ENCODE results near the gene RPS8. TPM values are rescaled to one million over a fixed set of nuclear protein-coding genes. Genes with fewer than 3 reads are reported as not detected.

RPS8 gene
- total RNA-seq, 1 donor from 2014 or later: 4,281 TPM

- Histone ChIP-seq H3K4me3 (no peak overlapping the region), H3K4me2 (no peak overlapping the region), H3K9me3 (ENCODE audit: low read depth) (no peaks in the 10 kb centered on the region), H3F3A (ENCODE audit: low read depth) (no peaks in the 10 kb centered on the region), H4K20me1 (ENCODE audit: low read depth) (no peaks in the 10 kb centered on the region), H3K4me1 (peaks cover 9% of the 10 kb centered on the region), H2AFZ (replicated peaks) (no peak overlapping the region), H3K27me3 (no peaks in the 10 kb centered on the region), H3K9ac (no peak overlapping the region), H3K36me3 (no peaks in the 10 kb centered on the region), H3K79me2 (ENCODE audit: low read depth) (no peaks in the 10 kb centered on the region), H3K27ac (no peak overlapping the region)
- Mint-ChIP-seq H3K27ac (no peak overlapping the region), H3K4me3 (no peak overlapping the region), H3K4me1 (peaks cover 3% of the 10 kb centered on the region), H3K36me3 (no peaks in the 10 kb centered on the region), H3K9me3 (no peaks in the 10 kb centered on the region), H3K27me3 (ENCODE audit: insufficient read depth, low read depth) (peaks cover 7% of the 10 kb centered on the region)
- DNase-seq (ENCODE audit: low spot score): no peak
- no peak for TF ChIP-seq EZH2phosphoT487 (IDR thresholded peaks at IDR 0.05)
- TF ChIP-seq CTCF (IDR thresholded peaks at IDR 0.05): peak; percentile 35
- no peak for TF ChIP-seq EZH2 (IDR thresholded peaks at IDR 0.05)
Observed at GRCh38 chr1:44827197-44828002, 52.1 kb downstream of the RPS8 start.

- no peak overlapping the region for H3K27ac Mint-ChIP-seq
Observed at GRCh38 chr1:44828003-44828651, 52.8 kb downstream of the RPS8 start.

More at GRCh38 chr1:44828003-44828651, 52.8 kb downstream of the RPS8 start:
- no peaks in the 10 kb centered on the region for H3K27me3 ChIP-seq
- H3K4me1 Mint-ChIP-seq: peaks cover 3% of the 10 kb centered on the region
- H3K27ac ChIP-seq: no peak overlapping the region
- no peak overlapping the region for H3K9ac ChIP-seq
- no peak overlapping the region for H3K4me2 ChIP-seq
- no peak for DNase-seq (ENCODE audit: low spot score)
- H3K4me3 Mint-ChIP-seq: no peak overlapping the region
- H4K20me1 ChIP-seq (ENCODE audit: low read depth): no peaks in the 10 kb centered on the region
- H3K9me3 ChIP-seq (ENCODE audit: low read depth): no peaks in the 10 kb centered on the region
- H3K4me1 ChIP-seq: peaks cover 9% of the 10 kb centered on the region
- H3K36me3 Mint-ChIP-seq: no peaks in the 10 kb centered on the region
- H3K79me2 ChIP-seq (ENCODE audit: low read depth): no peaks in the 10 kb centered on the region
- no peak overlapping the region for H2AFZ ChIP-seq (replicated peaks)
- TF ChIP-seq EZH2 (IDR thresholded peaks at IDR 0.05): no peak
- no peak for TF ChIP-seq CTCF (IDR thresholded peaks at IDR 0.05)
- no peak for TF ChIP-seq EZH2phosphoT487 (IDR thresholded peaks at IDR 0.05)
- no peaks in the 10 kb centered on the region for H3F3A ChIP-seq (ENCODE audit: low read depth)
- peaks cover 7% of the 10 kb centered on the region for H3K27me3 Mint-ChIP-seq (ENCODE audit: insufficient read depth, low read depth)
- H3K4me3 ChIP-seq: no peak overlapping the region
- no peaks in the 10 kb centered on the region for H3K9me3 Mint-ChIP-seq
- H3K36me3 ChIP-seq: no peaks in the 10 kb centered on the region

Small RNA genes lying within 50 kb of the gene (small RNA-seq; reads per million reads assigned to genes)
- gene RNU5D-1 (114 reads per million, percentile 98 among the genes with 10 or more reads in this experiment), gene SNORD38A (74.7 reads per million, percentile 98 among the genes with 10 or more reads in this experiment), gene SNORD38B (not detected), gene SNORD46 (2,558 reads per million, percentile 100 among the genes with 10 or more reads in this experiment), gene SNORD55 (not detected)

Other genes starting within 250 kb of the RPS8 start
- 5.0 and 6.7 TPM in 2 replicates for gene TMEM53, start 101.1 kb upstream of the RPS8 start, total RNA-seq (ENCODE audit: low replicate concordance)
- 3.6 and 11.4 TPM in 2 replicates for gene ARMH1, start 100.8 kb upstream of the RPS8 start, total RNA-seq (ENCODE audit: low replicate concordance)
- not detected in 2 replicates for gene RNU5D-1, start 44.4 kb upstream of the RPS8 start, total RNA-seq (ENCODE audit: low replicate concordance)
- 130 and 133 TPM in 2 replicates for gene KIF2C, start 35.7 kb upstream of the RPS8 start, total RNA-seq (ENCODE audit: low replicate concordance)
- gene BEST4, start 12.6 kb downstream of the RPS8 start, total RNA-seq (ENCODE audit: low replicate concordance): 0.65 and 0.84 TPM in 2 replicates
- 2.2 and 6.6 TPM in 2 replicates for gene PLK3, start 24.8 kb downstream of the RPS8 start, total RNA-seq (ENCODE audit: low replicate concordance)
- not detected in 2 replicates for gene DYNLT4, start 31.8 kb downstream of the RPS8 start, total RNA-seq (ENCODE audit: low replicate concordance)
- 1.4 and 1.7 TPM in 2 replicates for gene BTBD19, start 33.0 kb downstream of the RPS8 start, total RNA-seq (ENCODE audit: low replicate concordance)
- 0.09 TPM in 1 of 2 replicates, not detected in the other for gene PTCH2, start 67.7 kb downstream of the RPS8 start, total RNA-seq (ENCODE audit: low replicate concordance)
- 29.1 and 33.7 TPM in 2 replicates for gene EIF2B3, start 211.1 kb downstream of the RPS8 start, total RNA-seq (ENCODE audit: low replicate concordance)
- gene HECTD3, start 235.8 kb downstream of the RPS8 start, total RNA-seq (ENCODE audit: low replicate concordance): 13.1 and 26.7 TPM in 2 replicates
- gene UROD, start 236.7 kb downstream of the RPS8 start, total RNA-seq (ENCODE audit: low replicate concordance): 46.5 and 59.8 TPM in 2 replicates